Smooth muscle cell (in vitro differentiated cells): Measurements from ENCODE around the gene LRRTM2. TPM values are rescaled to one million over a fixed set of nuclear protein-coding genes. Genes with fewer than 3 reads are reported as not detected.

Experiments used
- DNase-seq: peaks from one replicate; lab custom pipeline; 2025; ENCODE audit not compliant: unreplicated experiment; lab: John Stamatoyannopoulos, UW
- H2AFZ ChIP-seq: fragments of 200-600 bp; sonication (generic); 2 replicates; pipeline ENCODE4 v1.6.0; 2016; ENCODE audit warnings: antibody characterized with exemption, low read depth, mild to moderate bottlenecking
- H3F3A ChIP-seq: fragments of 200-600 bp; sonication (generic); 2 replicates; pipeline ENCODE4 v1.6.0; 2017; ENCODE audit warnings: antibody characterized with exemption, low read depth
- H3K27ac ChIP-seq: fragments of 200-600 bp; sonication (generic); 2 replicates; pipeline ENCODE4 v1.5.1; 2016; ENCODE audit warnings: low read depth, mild to moderate bottlenecking
- H3K27me3 ChIP-seq: fragments of 200-600 bp; sonication (generic); 2 replicates; pipeline ENCODE4 v1.6.1; 2016; ENCODE audit warnings: low read depth, mild to moderate bottlenecking
- H3K36me3 ChIP-seq: fragments of 200-600 bp; sonication (generic); 2 replicates; pipeline ENCODE4 v1.5.1; 2016; ENCODE audit warnings: low read depth
- H3K4me1 ChIP-seq: fragments of 200-600 bp; sonication (generic); 2 replicates; pipeline ENCODE4 v1.5.1; 2016; ENCODE audit warnings: low read depth
- H3K4me2 ChIP-seq: fragments of 200-600 bp; sonication (generic); 2 replicates; pipeline ENCODE4 v1.6.0; 2016; ENCODE audit warnings: mild to moderate bottlenecking
- H3K4me3 ChIP-seq: fragments of 200-600 bp; sonication (generic); 2 replicates; pipeline ENCODE4 v1.5.1; 2016; ENCODE audit warnings: mild to moderate bottlenecking
- H3K79me2 ChIP-seq: fragments of 200-600 bp; sonication (generic); 2 replicates; pipeline ENCODE4 v1.6.0; 2016; ENCODE audit warnings: low read depth, mild to moderate bottlenecking
- H3K9ac ChIP-seq: fragments of 200-600 bp; sonication (generic); 2 replicates; pipeline ENCODE4 v1.6.0; 2016; ENCODE audit warnings: low read depth
- H3K9me3 ChIP-seq: fragments of 200-600 bp; sonication (generic); replicated peaks from 2 replicates; pipeline ENCODE4 v1.5.1; 2016; ENCODE audit warnings: low read depth
- H4K20me1 ChIP-seq: fragments of 200-600 bp; sonication (generic); 2 replicates; pipeline ENCODE4 v1.6.0; 2016; ENCODE audit warnings: low read depth
- CTCF ChIP-seq: fragments of 200-600 bp; sonication (generic); IDR thresholded peaks from 2 replicates; pipeline ENCODE4 v1.5.1; 2017; ENCODE audit warnings: borderline replicate concordance, mild to moderate bottlenecking, antibody characterized with exemption; ENCODE audit not compliant: insufficient read depth, poor library complexity, severe bottlenecking
- WGBS: methylation state at CpG from one replicate; pipeline ENCODE4 v1.1.7; 2016; ENCODE audit warnings: low lambda C conversion rate; 5-methylcytosine and 5-hydroxymethylcytosine counted together
- polyA plus RNA-seq: library from polyadenylated mRNA; unstranded; fragments of >200 nt; fragmentation: Nextera tagmentation; extraction: Ambion mirVana; gene quantifications from 2 replicates; pipeline ENCODE4 v1.2.1, GENCODE V29; 2016
- total RNA-seq: library from RNA; depleted of rRNA; stranded (reverse); fragments of >200 nt; gene quantifications from 2 replicates; pipeline ENCODE4 v1.2.3, GENCODE V29; 2014

The LRRTM2 gene
- total and polyA plus RNA-seq, 2 experiments from 2014 or later: 0.81 to 0.95 TPM

- Histone ChIP-seq H3K27ac (peak overlapping the region; percentile 65), H3K4me1 (no peaks in the 10 kb centered on the region), H3K9me3 (no peaks in the 10 kb centered on the region), H2AFZ (no peak overlapping the region), H3K27me3 (no peaks in the 10 kb centered on the region), H3K4me3 (no peak overlapping the region), H3F3A (peaks cover 12% of the 10 kb centered on the region), H3K4me2 (no peak overlapping the region), H4K20me1 (peaks cover 94% of the 10 kb centered on the region), H3K9ac (no peak overlapping the region), H3K79me2 (peaks cover 72% of the 10 kb centered on the region), H3K36me3 (peaks cover 32% of the 10 kb centered on the region)
- TF ChIP-seq CTCF: peak; percentile 55
- DNase-seq: no peak
- WGBS: 64% methylated on average over 5 of the region's 5 CpGs
Measured at GRCh38 chr5:138824924-138825863, 49.9 kb downstream of the LRRTM2 start.

DNA sequence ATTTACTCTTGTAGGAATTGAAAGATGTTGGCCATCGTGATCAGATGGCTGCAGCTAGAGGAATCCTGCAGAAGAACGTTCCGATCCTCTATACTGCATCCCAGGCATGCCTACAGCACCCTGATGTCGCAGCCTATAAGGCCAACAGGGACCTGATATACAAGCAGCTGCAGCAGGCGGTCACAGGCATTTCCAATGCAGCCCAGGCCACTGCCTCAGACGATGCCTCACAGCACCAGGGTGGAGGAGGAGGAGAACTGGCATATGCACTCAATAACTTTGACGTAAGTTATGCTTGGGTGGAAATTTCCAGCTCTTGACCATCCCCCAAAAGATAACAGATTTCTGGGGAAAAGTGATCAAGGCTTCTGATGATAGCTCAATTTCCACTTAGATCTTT is 50.6 kb downstream of the LRRTM2 start:
- H3K4me3 ChIP-seq: no peak overlapping the region
- no peak for TF ChIP-seq CTCF
- no peak for DNase-seq
- H3K4me2 ChIP-seq: no peak overlapping the region
- WGBS: 70% methylated on average over 7 of the region's 7 CpGs
- no peak overlapping the region for H3K9ac ChIP-seq
- H3K4me1 ChIP-seq: no peaks in the 10 kb centered on the region
- no peak overlapping the region for H2AFZ ChIP-seq
- H3K79me2 ChIP-seq: peaks cover 79% of the 10 kb centered on the region
- H3K27ac ChIP-seq: peak overlapping the region; percentile 65
- peaks cover 32% of the 10 kb centered on the region for H3K36me3 ChIP-seq
- H4K20me1 ChIP-seq: peaks cover 96% of the 10 kb centered on the region
- no peaks in the 10 kb centered on the region for H3K27me3 ChIP-seq
- H3K9me3 ChIP-seq: no peaks in the 10 kb centered on the region
- peaks cover 12% of the 10 kb centered on the region for H3F3A ChIP-seq

DNA sequence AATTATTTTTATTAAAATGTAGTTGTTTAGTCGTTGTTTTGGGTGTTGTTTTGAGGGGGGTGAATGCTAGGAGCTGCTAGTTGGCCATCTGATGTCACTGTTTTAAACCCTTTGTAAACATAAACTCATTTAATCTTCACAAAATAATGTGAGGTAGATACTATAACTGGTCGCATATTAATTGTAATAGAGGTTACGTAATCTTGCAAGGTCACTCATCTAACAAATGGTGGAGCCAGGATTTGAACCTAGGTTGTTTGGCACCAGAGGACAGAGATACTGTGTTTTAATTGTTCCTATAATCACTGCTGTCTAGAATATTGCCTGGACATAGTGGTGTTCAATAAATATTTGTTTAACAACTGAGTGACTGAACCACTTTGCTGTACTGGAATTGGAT is 54.4 kb downstream of the LRRTM2 start:
- Histone ChIP-seq H3K4me2 (no peak overlapping the region), H3K79me2 (peaks cover 86% of the 10 kb centered on the region), H3K9ac (no peak overlapping the region), H3K36me3 (peaks cover 8% of the 10 kb centered on the region), H3F3A (no peaks in the 10 kb centered on the region), H3K9me3 (no peaks in the 10 kb centered on the region), H4K20me1 (peaks cover 96% of the 10 kb centered on the region), H3K4me3 (no peak overlapping the region), H2AFZ (no peak overlapping the region), H3K27me3 (no peaks in the 10 kb centered on the region), H3K27ac (no peak overlapping the region), H3K4me1 (no peaks in the 10 kb centered on the region)
- no peak for TF ChIP-seq CTCF
- no peak for DNase-seq
- WGBS: 98% methylated on average over 3 of the region's 3 CpGs
